Prostate gland (tissue), 2 donors: Measurements from ENCODE around the gene PIERCE2. TPM values are rescaled to one million over a fixed set of nuclear protein-coding genes. Genes with fewer than 3 reads are reported as not detected.

Source experiments
- DNase-seq: peaks from one replicate; pipeline ENCODE4 v3.0.0-alpha.2; 2019; ENCODE audit warnings: low spot score
- H3K27ac ChIP-seq, 2 donors: fragments of 200-600 bp; sonication (generic); 2 replicates each; pipeline ENCODE4 v1.5.1; 2017 to 2019
- H3K27me3 ChIP-seq: fragments of 200-600 bp; sonication (generic); replicated peaks from 2 replicates; pipeline ENCODE4 v1.5.1; 2019; ENCODE audit not compliant: insufficient read depth
- H3K36me3 ChIP-seq, 2 donors: fragments of 200-600 bp; sonication (generic); 1 replicate in 1 of 2; 2 replicates in 1 of 2; pipeline versions ENCODE4 v1.5.1 to v1.8.1; 2017 to 2019
- H3K4me1 ChIP-seq: fragments of 200-600 bp; sonication (generic); replicated peaks from 2 replicates; pipeline ENCODE4 v1.5.1; 2019
- H3K4me3 ChIP-seq, 2 donors: fragments of 200-600 bp; sonication (generic); 2 replicates each; pipeline ENCODE4 v1.5.1; 2017 to 2019
- H3K9me3 ChIP-seq: fragments of 200-600 bp; sonication (generic); 2 replicates; pipeline ENCODE4 v1.5.1; 2017
- POLR2A ChIP-seq: fragments of 450-650 bp; IDR thresholded peaks from one replicate; pipeline ENCODE4 v1.6.1; 2016; ENCODE audit warnings: antibody characterized with exemption, mild to moderate bottlenecking
- POLR2AphosphoS5 ChIP-seq: sonication (generic); formaldehyde crosslinking; IDR thresholded peaks from one replicate; pipeline ENCODE4 v1.6.1; 2017; ENCODE audit warnings: antibody characterized with exemption
- whole genome bisulfite sequencing: methylation state at CpG from one replicate; pipeline ENCODE4 v1.1.5; 2018; 5-methylcytosine and 5-hydroxymethylcytosine counted together
- intact Hi-C: fragments of 100-400 bp; cut with DNase I; formaldehyde crosslinking; loops from one replicate; pipeline ENCODE4 v1.14.2; 2022
- microRNA counts, 2 donors: library from miRNA; unstranded; fragments of <30 nt; microRNA quantifications; one replicate each; lab custom pipeline; 2016 to 2017
- microRNA-seq: library from miRNA; unstranded; fragments of <30 nt; microRNA quantifications from one replicate; pipeline ENCODE4, GENCODE V29; 2016
- total RNA-seq, 2 donors: library from RNA; depleted of rRNA; stranded (reverse); fragments of >200 nt; gene quantifications; one replicate each; pipeline ENCODE4 v1.1.0, GENCODE V29; 2016
- TF ChIP-seq, protein P1 (sequence below), 4 experiments: fragments of 200-600 bp in 2 of 4; fragments of 450-650 bp in 2 of 4; sonication (generic) in 2 of 4; IDR thresholded peaks; 1 replicate in 3 of 4; 2 replicates in 1 of 4; pipeline ENCODE4 v1.5.1; 2016 to 2019; ENCODE audit warnings: antibody characterized with exemption in 4 of 4, mild to moderate bottlenecking in 2 of 4, moderate library complexity in 2 of 4

PIERCE2 gene
- total RNA-seq, 2 donors from 2014 or later, result 4.0 to 4.6 TPM

DNA sequence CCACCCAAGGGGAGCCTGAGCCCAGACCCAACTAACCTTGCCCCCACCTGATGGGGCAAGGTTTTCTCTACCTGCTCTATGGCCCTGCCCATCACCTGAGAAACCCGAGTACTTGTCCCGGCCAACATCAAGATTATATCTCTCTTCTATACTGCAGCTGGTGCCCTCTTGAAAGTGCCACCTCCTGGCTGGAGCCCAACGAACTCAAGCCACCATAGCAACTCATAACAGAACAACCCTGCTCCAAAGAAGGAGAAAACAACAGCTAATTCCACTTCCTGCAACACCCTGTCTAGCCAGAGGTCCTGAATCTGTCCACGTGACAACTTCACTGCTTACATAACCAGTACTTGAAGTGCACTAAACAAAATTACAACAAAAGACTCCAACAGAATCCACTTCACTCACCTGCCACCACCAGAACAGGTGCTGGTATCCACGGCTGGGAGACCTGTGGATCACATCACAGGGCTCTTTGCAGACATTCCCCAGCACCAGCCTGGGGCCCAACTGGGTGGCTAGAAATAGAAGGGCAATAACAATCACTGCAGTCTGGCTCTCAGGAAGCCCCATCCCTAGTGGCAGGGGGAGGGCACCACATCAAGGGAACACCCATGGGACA lies 49.2 kb downstream of the PIERCE2 start:
- Histone ChIP-seq H3K9me3 (no peaks in the 10 kb centered on the region), H3K4me1 (no peaks in the 10 kb centered on the region), H3K36me3 (no peaks in the 10 kb centered on the region), H3K27me3 (no peaks in the 10 kb centered on the region), H3K27ac (no peak overlapping the region), H3K4me3 (no peak overlapping the region)
- intact Hi-C loops, result no loop called here
- WGBS, result 89% methylated on average over 5 of the region's 5 CpGs
- no peak for TF ChIP-seq POLR2A
- no peak for TF ChIP-seq POLR2AphosphoS5
- TF ChIP-seq, protein P1, sequence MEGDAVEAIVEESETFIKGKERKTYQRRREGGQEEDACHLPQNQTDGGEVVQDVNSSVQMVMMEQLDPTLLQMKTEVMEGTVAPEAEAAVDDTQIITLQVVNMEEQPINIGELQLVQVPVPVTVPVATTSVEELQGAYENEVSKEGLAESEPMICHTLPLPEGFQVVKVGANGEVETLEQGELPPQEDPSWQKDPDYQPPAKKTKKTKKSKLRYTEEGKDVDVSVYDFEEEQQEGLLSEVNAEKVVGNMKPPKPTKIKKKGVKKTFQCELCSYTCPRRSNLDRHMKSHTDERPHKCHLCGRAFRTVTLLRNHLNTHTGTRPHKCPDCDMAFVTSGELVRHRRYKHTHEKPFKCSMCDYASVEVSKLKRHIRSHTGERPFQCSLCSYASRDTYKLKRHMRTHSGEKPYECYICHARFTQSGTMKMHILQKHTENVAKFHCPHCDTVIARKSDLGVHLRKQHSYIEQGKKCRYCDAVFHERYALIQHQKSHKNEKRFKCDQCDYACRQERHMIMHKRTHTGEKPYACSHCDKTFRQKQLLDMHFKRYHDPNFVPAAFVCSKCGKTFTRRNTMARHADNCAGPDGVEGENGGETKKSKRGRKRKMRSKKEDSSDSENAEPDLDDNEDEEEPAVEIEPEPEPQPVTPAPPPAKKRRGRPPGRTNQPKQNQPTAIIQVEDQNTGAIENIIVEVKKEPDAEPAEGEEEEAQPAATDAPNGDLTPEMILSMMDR (IDR thresholded peaks at IDR 0.05), result no peak
- no peak for DNase-seq

- H3K27ac ChIP-seq, result no peak overlapping the region
- WGBS, result 96% methylated on average over 4 of the region's 4 CpGs
- intact Hi-C loops, result no loop called here
- no peaks in the 10 kb centered on the region for H3K27me3 ChIP-seq
- no peaks in the 10 kb centered on the region for H3K4me1 ChIP-seq
- H3K4me3 ChIP-seq, result no peak overlapping the region
- H3K36me3 ChIP-seq, result no peaks in the 10 kb centered on the region
- no peaks in the 10 kb centered on the region for H3K9me3 ChIP-seq
- TF ChIP-seq, protein P1 (IDR thresholded peaks at IDR 0.05), result no peak
- TF ChIP-seq POLR2AphosphoS5 (no peak), POLR2A (no peak)
- DNase-seq, result no peak
Measured at GRCh38 chr15:55461447-55461846, 53.2 kb downstream of the PIERCE2 start.

DNA sequence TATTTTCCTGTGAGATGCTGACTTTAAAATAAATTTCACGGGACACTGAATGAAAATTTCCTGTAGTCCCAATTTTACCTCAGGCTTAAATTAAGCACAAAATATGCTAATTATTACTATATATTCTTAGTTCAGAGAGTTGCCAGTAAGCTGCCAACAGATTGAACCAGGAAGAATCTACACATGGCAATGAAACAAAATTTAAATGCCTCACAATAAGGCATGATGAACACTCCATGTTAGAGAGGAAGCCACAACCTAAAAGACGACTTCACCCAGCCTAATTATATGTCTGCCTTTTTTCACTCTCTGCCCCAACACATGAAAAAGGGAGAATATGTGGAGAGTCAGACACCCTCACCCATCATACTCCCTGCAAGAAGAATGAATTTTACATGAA lies 60.0 kb downstream of the PIERCE2 start:
- no peak for TF ChIP-seq POLR2AphosphoS5
- TF ChIP-seq, protein P1 (IDR thresholded peaks at IDR 0.05), result no peak
- no peak for TF ChIP-seq POLR2A
- intact Hi-C loops, result no loop called here
- H3K36me3 ChIP-seq, result no peaks in the 10 kb centered on the region
- H3K9me3 ChIP-seq, result no peaks in the 10 kb centered on the region
- H3K4me1 ChIP-seq, result no peaks in the 10 kb centered on the region
- WGBS, result 96% methylated on average over 2 of the region's 2 CpGs
- H3K4me3 ChIP-seq, result no peak overlapping the region
- DNase-seq, result no peak
- H3K27ac ChIP-seq, result no peak overlapping the region
- no peaks in the 10 kb centered on the region for H3K27me3 ChIP-seq

MicroRNAs within 50 kb of the gene (microRNA counts, 767-probe panel; counts per million panel counts)
- 431 to 1,117 counts per million in 2 donors for microRNA hsa-miR-628-3p (lab: Ali Mortazavi, UCI)
- microRNA hsa-miR-628-5p (lab: Ali Mortazavi, UCI), result 0 to 431 counts per million in 2 donors

Small RNA genes lying within 50 kb of the gene (microRNA-seq; reads per million reads assigned to microRNA genes)
- 72.5 reads per million, percentile 70 among the genes with 10 or more reads in this experiment for gene MIR628

Other genes with a start within 250 kb of the PIERCE2 start
- gene RSL24D1, start 211.6 kb upstream of the PIERCE2 start, total RNA-seq, result 10 to 100 TPM; 51.5 to 64.0 TPM
- 10 to 100 TPM; 27.6 to 50.6 TPM for gene RAB27A, start 118.7 kb upstream of the PIERCE2 start, total RNA-seq
- 10 to 100 TPM; 15.5 to 34.1 TPM for gene PIGBOS1, start 89.4 kb upstream of the PIERCE2 start, total RNA-seq
- gene PIGB, start 89.3 kb upstream of the PIERCE2 start, total RNA-seq, result 10 to 100 TPM; 13.0 to 15.3 TPM
- gene CCPG1, start 136 bp upstream of the PIERCE2 start, total RNA-seq, result 10 to 100 TPM; 23.4 to 78.2 TPM
- gene DNAAF4, start 99.7 kb downstream of the PIERCE2 start, total RNA-seq, result 1 to 10 TPM in 1 of 2 donors, under 1 TPM in 1; 0.55 to 4.0 TPM
- gene PYGO1, start 179.8 kb downstream of the PIERCE2 start, total RNA-seq, result 10 to 100 TPM in 1 of 2 donors, 1 to 10 TPM in 1; 7.2 to 12.3 TPM